Right lobe of liver (tissue), 4 donors: Measurements from ENCODE around the gene CD69.

Source experiments
- POLR2A ChIP-seq: fragments of 450-650 bp; IDR thresholded peaks from one replicate; pipeline ENCODE4 v1.6.1; 2017; ENCODE audit warnings: antibody characterized with exemption, mild to moderate bottlenecking
- TF ChIP-seq, protein P1 (sequence below), 4 donors: fragments of 200-600 bp in 3 of 4; fragments of 450-650 bp in 1 of 4; IDR thresholded peaks; one replicate each; pipeline versions ENCODE4 v1.5.1 to v1.8.0; 2016 to 2022; ENCODE audit warnings: antibody characterized with exemption in 4 of 4, mild to moderate bottlenecking in 2 of 4
- donor health status: DM: no; HTN: no; CAD: no.
- donor health status: DM: no; HTN: no; CAD: no.
- donor health status: DM: no; HTN: yes; CAD: no.

DNA sequence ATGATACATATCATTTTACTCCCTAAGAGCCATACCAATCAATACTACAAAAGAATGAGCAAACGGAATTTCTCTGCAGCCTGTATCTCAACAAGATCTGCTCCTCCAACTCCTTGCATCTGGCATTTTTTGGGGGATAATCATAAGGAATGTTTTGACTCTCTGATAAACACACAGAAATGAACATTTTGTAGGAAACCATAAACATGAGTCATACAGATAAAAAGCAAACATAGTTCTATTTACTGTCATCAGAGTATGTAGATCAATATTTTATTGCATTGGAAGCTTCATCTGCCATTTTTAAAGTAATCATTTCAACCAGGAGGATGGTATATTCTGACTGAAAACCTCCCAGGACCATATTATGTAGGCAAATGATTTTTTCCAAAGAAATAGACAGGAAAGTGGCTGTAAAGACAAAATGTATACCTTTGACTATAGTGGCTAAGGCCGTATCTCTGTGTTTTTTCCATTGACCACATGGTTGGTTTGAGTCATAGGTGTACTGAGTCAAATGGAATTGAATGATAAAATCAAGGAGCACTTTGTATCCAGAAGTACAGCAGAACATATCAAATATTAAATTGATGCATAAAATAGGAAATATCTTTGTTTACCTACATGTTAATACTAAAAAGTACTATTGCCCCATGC is 32.4 kb upstream of the CD69 start:
- TF ChIP-seq, protein P1, sequence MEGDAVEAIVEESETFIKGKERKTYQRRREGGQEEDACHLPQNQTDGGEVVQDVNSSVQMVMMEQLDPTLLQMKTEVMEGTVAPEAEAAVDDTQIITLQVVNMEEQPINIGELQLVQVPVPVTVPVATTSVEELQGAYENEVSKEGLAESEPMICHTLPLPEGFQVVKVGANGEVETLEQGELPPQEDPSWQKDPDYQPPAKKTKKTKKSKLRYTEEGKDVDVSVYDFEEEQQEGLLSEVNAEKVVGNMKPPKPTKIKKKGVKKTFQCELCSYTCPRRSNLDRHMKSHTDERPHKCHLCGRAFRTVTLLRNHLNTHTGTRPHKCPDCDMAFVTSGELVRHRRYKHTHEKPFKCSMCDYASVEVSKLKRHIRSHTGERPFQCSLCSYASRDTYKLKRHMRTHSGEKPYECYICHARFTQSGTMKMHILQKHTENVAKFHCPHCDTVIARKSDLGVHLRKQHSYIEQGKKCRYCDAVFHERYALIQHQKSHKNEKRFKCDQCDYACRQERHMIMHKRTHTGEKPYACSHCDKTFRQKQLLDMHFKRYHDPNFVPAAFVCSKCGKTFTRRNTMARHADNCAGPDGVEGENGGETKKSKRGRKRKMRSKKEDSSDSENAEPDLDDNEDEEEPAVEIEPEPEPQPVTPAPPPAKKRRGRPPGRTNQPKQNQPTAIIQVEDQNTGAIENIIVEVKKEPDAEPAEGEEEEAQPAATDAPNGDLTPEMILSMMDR (IDR thresholded peaks at IDR 0.05) = no peak
- no peak for TF ChIP-seq POLR2A
